ENCODE data around the gene UNC5C.

DNA sequence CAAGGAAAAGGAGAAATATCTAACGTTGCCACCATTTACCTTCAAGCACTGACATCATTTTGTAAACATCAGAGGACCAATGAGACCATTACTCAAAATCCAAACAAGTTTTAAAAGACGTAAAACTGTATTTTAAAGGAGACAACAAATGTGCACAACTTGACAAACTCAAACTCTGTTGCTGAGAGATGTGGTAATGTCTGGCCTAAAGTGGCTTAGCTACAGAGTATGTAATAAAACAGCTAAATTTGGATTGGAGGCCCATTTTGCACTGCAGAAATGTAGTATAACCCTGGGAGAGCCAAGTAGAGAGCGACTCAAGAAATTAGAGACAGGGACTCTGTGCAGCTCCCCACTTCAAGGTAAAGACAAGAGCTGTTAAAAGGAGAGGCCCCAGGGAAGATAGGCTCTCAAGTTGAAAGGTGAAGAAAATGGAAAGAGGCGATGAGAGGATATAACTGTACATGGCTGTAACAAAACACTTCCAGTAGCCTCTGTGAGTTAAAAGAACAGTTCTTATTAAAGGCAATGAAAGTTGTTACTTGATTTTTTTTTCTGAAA is 20.3 kb downstream of the UNC5C start:
- no peak for TF ChIP-seq POLR2A (IDR thresholded peaks at IDR 0.05)
- TF ChIP-seq, protein P1, sequence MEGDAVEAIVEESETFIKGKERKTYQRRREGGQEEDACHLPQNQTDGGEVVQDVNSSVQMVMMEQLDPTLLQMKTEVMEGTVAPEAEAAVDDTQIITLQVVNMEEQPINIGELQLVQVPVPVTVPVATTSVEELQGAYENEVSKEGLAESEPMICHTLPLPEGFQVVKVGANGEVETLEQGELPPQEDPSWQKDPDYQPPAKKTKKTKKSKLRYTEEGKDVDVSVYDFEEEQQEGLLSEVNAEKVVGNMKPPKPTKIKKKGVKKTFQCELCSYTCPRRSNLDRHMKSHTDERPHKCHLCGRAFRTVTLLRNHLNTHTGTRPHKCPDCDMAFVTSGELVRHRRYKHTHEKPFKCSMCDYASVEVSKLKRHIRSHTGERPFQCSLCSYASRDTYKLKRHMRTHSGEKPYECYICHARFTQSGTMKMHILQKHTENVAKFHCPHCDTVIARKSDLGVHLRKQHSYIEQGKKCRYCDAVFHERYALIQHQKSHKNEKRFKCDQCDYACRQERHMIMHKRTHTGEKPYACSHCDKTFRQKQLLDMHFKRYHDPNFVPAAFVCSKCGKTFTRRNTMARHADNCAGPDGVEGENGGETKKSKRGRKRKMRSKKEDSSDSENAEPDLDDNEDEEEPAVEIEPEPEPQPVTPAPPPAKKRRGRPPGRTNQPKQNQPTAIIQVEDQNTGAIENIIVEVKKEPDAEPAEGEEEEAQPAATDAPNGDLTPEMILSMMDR (IDR thresholded peaks at IDR 0.05) = no peak

Data from uterus (tissue), 2 donors.